Breast epithelium (tissue), 4 donors: ENCODE data around the gene DPYSL3. TPM values are rescaled to one million over a fixed set of nuclear protein-coding genes. Genes with fewer than 3 reads are reported as not detected.

Experiments
- DNase-seq, 2 donors: peaks; one replicate each; pipeline ENCODE4 v3.0.0-alpha.2; 2019; ENCODE audit warnings: low spot score in 2 of 2
- H3K27ac ChIP-seq, 2 donors: fragments of 200-600 bp; sonication (generic) in 1 of 2; one replicate each; pipeline ENCODE4 v1.5.1; 2016 to 2019; ENCODE audit warnings: mild to moderate bottlenecking in 1 of 2
- H3K27me3 ChIP-seq, 2 donors: fragments of 200-600 bp; sonication (generic) in 1 of 2; one replicate each; pipeline versions ENCODE4 v1.5.1 to v1.6.0; 2017 to 2019; ENCODE audit warnings: control low read depth in 1 of 2, mild to moderate bottlenecking in 1 of 2
- H3K36me3 ChIP-seq: fragments of 200-600 bp; one replicate; pipeline ENCODE4 v1.5.1; 2019
- H3K4me1 ChIP-seq, 2 donors: fragments of 200-600 bp; sonication (generic); one replicate each; pipeline ENCODE4 v1.5.1; 2016 to 2019; ENCODE audit warnings: control low read depth in 1 of 2
- H3K4me3 ChIP-seq, 3 donors: fragments of 200-600 bp; sonication (generic); 1 replicate in 2 of 3; 2 replicates in 1 of 3; pipeline ENCODE4 v1.5.1; 2016 to 2019; ENCODE audit warnings: mild to moderate bottlenecking in 3 of 3, moderate library complexity in 2 of 3
- H3K9me3 ChIP-seq, 2 donors: fragments of 200-600 bp; sonication (generic) in 1 of 2; one replicate each; pipeline ENCODE4 v1.5.1; 2016 to 2019; ENCODE audit warnings: control low read depth in 1 of 2
- POLR2A ChIP-seq: fragments of 450-650 bp; IDR thresholded peaks from one replicate; pipeline ENCODE4 v1.6.1; 2016; ENCODE audit warnings: antibody characterized with exemption, mild to moderate bottlenecking, moderate library complexity
- POLR2AphosphoS5 ChIP-seq, 3 donors: sonication (generic); formaldehyde crosslinking; IDR thresholded peaks; one replicate each; pipeline ENCODE4 v1.6.1; 2017; ENCODE audit warnings: antibody characterized with exemption in 3 of 3
- intact Hi-C: fragments of 100-400 bp; cut with DNase I; formaldehyde crosslinking; loops from one replicate; pipeline ENCODE4 v1.15.1; 2023; ENCODE audit warnings: low total_unique reads
- total RNA-seq, 3 donors: library from RNA; depleted of rRNA; stranded (reverse); fragments of >200 nt; gene quantifications; one replicate each; pipeline ENCODE4 v1.1.0, GENCODE V29; 2016
- TF ChIP-seq, protein P1 (sequence below), 3 donors: fragments of 450-650 bp; IDR thresholded peaks; one replicate each; pipeline ENCODE4 v1.5.1; 2016 to 2017; ENCODE audit warnings: antibody characterized with exemption in 3 of 3, mild to moderate bottlenecking in 3 of 3, moderate library complexity in 3 of 3

DPYSL3 gene
- total RNA-seq, 3 donors from 2014 or later: 34.4 to 73.1 (median 34.7) TPM

DNA sequence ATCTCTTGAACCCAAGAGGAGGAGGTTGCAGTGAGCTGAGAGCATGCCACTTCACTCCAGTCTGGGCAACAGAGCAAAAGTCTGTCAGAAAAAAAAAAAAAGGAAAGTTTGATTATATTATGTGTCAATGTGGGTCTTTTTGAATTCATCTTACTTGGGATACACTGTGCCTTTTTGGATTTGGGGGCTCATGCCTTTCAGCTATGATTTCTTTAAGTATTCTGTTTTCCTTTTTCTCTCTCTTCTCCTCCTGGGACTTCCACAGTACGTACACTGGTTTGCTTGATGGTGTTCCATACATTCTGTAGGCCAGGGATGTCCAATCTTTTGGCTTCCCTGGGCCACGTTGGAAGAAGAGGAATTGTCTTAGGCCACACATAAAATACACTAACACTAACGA is 128.3 kb downstream of the DPYSL3 start:
- H3K36me3 ChIP-seq: no peaks in the 10 kb centered on the region
- TF ChIP-seq, protein P1, sequence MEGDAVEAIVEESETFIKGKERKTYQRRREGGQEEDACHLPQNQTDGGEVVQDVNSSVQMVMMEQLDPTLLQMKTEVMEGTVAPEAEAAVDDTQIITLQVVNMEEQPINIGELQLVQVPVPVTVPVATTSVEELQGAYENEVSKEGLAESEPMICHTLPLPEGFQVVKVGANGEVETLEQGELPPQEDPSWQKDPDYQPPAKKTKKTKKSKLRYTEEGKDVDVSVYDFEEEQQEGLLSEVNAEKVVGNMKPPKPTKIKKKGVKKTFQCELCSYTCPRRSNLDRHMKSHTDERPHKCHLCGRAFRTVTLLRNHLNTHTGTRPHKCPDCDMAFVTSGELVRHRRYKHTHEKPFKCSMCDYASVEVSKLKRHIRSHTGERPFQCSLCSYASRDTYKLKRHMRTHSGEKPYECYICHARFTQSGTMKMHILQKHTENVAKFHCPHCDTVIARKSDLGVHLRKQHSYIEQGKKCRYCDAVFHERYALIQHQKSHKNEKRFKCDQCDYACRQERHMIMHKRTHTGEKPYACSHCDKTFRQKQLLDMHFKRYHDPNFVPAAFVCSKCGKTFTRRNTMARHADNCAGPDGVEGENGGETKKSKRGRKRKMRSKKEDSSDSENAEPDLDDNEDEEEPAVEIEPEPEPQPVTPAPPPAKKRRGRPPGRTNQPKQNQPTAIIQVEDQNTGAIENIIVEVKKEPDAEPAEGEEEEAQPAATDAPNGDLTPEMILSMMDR (IDR thresholded peaks at IDR 0.05): no peak
- TF ChIP-seq POLR2AphosphoS5 (IDR thresholded peaks at IDR 0.05) (no peak), POLR2A (no peak)

DNA sequence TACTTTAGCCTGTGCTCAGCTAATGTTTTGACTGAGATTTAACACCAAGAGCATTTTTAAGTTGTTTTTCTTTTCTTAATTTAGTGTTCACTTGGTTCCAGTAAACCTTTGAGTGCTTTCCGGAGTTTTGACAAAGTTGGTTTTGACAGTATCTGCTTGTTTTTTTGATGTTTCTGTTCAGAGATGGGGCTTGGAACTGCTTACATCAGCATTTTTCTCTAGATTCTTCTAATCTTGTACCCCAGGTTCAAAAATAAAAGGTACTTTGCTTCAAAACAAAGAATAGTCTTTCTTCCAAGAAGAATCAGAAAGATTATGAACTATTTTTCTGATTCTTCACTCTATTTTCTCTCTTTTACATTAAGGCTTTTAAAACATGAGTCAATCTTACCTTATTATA is 132.2 kb downstream of the DPYSL3 start:
- Histone ChIP-seq H3K27me3 (no peaks in the 10 kb centered on the region), H3K36me3 (no peaks in the 10 kb centered on the region), H3K4me1 (no peaks in the 10 kb centered on the region), H3K4me3 (no peak overlapping the region), H3K27ac (no peak overlapping the region), H3K9me3 (peaks cover 0 to 4% of the 10 kb centered on the region in 2 donors)
- TF ChIP-seq, protein P1 (IDR thresholded peaks at IDR 0.05): no peak
- no peak for TF ChIP-seq POLR2AphosphoS5 (IDR thresholded peaks at IDR 0.05)
- no peak for TF ChIP-seq POLR2A
- intact Hi-C loops: no loop called here
- DNase-seq: no peak

More for the DNA sequence above, 128.3 kb downstream of the DPYSL3 start:
- Histone ChIP-seq H3K27me3 (no peaks in the 10 kb centered on the region), H3K4me1 (no peaks in the 10 kb centered on the region), H3K4me3 (no peak overlapping the region), H3K27ac (no peak overlapping the region), H3K9me3 (peaks cover 0 to 4% of the 10 kb centered on the region in 2 donors)
- intact Hi-C loops: no loop called here
- DNase-seq: no peak

DNA sequence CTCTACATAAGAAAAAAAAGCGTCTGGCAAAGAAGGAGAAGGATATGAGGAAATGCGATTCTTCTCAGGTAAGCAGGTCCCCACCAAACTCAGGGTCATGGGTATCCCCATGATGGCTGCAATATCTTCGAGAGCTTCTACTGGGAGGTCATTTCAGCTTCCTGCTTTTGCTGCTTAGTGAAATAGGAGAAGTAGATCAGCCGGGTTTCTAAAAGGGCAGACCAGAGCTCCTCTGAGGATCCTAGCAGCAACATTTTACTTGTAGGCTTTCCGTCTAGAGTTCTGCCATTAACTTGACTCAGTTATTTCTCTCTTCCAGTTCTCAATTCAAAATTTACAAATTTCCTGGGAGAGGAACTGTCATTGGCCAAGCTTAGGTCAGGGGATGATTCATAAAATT is 134.7 kb downstream of the DPYSL3 start:
- no peak overlapping the region for H3K27ac ChIP-seq
- intact Hi-C loops: no loop called here
- no peaks in the 10 kb centered on the region for H3K36me3 ChIP-seq
- H3K27me3 ChIP-seq: no peaks in the 10 kb centered on the region
- no peaks in the 10 kb centered on the region for H3K4me1 ChIP-seq
- peaks cover 0 to 4% of the 10 kb centered on the region in 2 donors for H3K9me3 ChIP-seq
- TF ChIP-seq POLR2A (no peak), POLR2AphosphoS5 (IDR thresholded peaks at IDR 0.05) (no peak)
- TF ChIP-seq, protein P1 (IDR thresholded peaks at IDR 0.05): no peak
- no peak for DNase-seq
- no peak overlapping the region for H3K4me3 ChIP-seq

DNA sequence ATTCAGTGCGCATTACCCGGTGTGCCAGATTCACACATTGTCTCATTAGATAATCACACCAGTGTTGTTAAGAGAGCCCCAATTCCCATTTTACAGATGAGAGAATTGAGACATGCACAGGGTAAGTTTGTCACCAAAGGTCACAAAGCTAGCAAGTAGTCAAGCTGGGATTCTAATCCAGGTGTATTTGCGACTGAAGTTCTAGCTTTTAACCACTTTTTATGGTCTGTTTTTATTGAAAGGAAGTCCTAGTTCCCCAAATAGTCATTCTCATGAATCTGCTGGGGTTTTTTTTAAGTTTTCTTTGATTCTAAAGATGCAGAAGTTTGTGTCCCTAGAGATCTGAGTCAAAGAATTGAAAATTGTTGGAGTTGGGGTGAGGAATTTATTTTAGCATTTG is 136.5 kb downstream of the DPYSL3 start:
- Histone ChIP-seq H3K27me3 (no peaks in the 10 kb centered on the region), H3K4me3 (no peak overlapping the region), H3K27ac (no peak overlapping the region), H3K4me1 (no peaks in the 10 kb centered on the region), H3K9me3 (peaks cover 0 to 1% of the 10 kb centered on the region in 2 donors), H3K36me3 (no peaks in the 10 kb centered on the region)
- intact Hi-C loops: no loop called here
- TF ChIP-seq POLR2A: no peak
- TF ChIP-seq, protein P1 (IDR thresholded peaks at IDR 0.05): no peak
- no peak for TF ChIP-seq POLR2AphosphoS5 (IDR thresholded peaks at IDR 0.05)
- DNase-seq: no peak

DNA sequence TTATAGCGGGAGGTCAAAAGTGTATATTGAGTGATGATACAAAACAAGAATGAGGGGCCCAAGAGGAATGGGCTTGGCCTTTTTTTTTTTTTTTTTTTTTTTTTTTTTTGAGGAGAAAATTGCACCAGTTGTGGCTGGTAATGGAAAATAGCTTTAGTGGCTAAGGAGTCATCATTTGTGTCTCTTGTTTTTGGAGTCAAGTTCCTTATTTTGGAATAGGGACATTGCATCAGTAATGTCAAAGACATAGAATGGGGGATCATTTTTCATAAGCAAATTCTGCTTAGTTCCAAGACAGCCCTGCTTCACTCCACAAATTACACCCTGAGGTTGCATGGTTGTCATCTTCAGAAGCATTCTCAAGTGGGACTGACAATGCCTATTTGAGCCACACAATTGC is 137.7 kb downstream of the DPYSL3 start:
- Histone ChIP-seq H3K4me3 (no peak overlapping the region), H3K4me1 (no peaks in the 10 kb centered on the region), H3K27ac (no peak overlapping the region), H3K9me3 (no peaks in the 10 kb centered on the region), H3K27me3 (no peaks in the 10 kb centered on the region), H3K36me3 (no peaks in the 10 kb centered on the region)
- no peak for DNase-seq
- TF ChIP-seq POLR2AphosphoS5 (IDR thresholded peaks at IDR 0.05) (no peak), POLR2A (no peak)
- TF ChIP-seq, protein P1 (IDR thresholded peaks at IDR 0.05): no peak
- intact Hi-C loops: no loop called here
